GM12874 (cell line): ENCODE measurements around the gene MCEMP1.

Experiments used
- TF ChIP-seq, protein P1 (sequence below): IDR thresholded peaks from 2 replicates; pipeline ENCODE4 v1.5.1; 2011; ENCODE audit warnings: low read depth, mild to moderate bottlenecking, control low read depth, low read length, moderate library complexity; ENCODE audit not compliant: insufficient read depth

MCEMP1 gene

GRCh38 chr19:7704280-7705060 is 27.6 kb downstream of the MCEMP1 start:
- TF ChIP-seq, protein P1, sequence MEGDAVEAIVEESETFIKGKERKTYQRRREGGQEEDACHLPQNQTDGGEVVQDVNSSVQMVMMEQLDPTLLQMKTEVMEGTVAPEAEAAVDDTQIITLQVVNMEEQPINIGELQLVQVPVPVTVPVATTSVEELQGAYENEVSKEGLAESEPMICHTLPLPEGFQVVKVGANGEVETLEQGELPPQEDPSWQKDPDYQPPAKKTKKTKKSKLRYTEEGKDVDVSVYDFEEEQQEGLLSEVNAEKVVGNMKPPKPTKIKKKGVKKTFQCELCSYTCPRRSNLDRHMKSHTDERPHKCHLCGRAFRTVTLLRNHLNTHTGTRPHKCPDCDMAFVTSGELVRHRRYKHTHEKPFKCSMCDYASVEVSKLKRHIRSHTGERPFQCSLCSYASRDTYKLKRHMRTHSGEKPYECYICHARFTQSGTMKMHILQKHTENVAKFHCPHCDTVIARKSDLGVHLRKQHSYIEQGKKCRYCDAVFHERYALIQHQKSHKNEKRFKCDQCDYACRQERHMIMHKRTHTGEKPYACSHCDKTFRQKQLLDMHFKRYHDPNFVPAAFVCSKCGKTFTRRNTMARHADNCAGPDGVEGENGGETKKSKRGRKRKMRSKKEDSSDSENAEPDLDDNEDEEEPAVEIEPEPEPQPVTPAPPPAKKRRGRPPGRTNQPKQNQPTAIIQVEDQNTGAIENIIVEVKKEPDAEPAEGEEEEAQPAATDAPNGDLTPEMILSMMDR: no peak

GRCh38 chr19:7705387-7706187 is 28.7 kb downstream of the MCEMP1 start:
- TF ChIP-seq, protein P1: no peak

GRCh38 chr19:7706188-7706954 is 29.5 kb downstream of the MCEMP1 start:
- TF ChIP-seq, protein P1: no peak

DNA sequence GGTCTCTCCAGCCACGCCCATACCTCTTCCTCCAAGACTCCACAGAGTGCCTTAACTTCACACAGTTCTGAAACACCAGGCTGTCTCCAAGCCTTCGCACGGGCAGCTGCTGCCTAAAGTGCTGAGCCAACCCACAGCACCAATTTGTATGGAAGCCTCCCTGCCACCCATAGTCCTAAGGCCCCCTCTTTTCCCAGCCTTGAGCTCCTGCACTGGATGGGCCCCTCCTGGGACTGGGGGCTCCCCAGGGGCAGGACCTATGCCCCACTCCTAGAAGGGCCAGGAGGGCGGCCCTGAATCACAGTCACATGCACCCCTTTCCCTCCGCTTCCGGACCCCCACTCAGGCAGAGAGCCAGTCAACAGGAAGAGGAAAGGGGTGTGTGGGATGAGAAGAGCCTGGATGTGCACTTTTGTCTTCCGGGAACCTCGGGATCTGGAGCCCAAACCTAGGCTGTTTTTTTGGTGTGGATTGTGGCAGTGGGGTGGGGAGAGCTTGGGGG is 30.1 kb downstream of the MCEMP1 start:
- TF ChIP-seq, protein P1: no peak

DNA sequence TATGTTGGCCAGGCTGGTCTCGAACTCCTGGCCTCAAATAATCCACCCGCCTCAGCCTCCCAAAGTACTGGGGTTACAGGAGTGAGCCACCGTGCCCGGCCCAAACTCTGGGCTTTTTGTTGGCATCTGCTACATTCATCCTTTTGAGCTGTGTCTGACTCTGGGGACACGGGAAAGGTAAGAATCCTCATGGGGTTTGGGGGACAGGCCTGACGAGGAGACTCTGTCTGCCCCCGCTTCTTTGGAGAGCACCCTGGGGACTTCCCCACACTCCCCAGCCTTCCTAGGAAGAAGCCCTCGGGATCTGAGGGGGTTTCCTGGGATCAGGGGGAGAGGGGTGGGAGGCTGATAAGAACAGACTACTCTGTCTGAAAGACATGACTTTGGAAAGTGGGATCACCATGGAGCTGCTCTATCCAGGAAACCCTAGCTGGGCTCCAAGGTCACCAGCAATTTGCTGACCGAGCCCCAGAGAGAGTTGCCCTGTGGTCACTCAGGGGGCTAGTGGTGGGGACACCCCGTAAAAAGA is 33.1 kb downstream of the MCEMP1 start:
- TF ChIP-seq, protein P1: no peak

- TF ChIP-seq, protein P1: no peak
Measured at GRCh38 chr19:7710616-7711015, 33.7 kb downstream of the MCEMP1 start.
